ENCODE measurements around the gene CYP19A1. TPM values are rescaled to one million over a fixed set of nuclear protein-coding genes. Genes with fewer than 3 reads are reported as not detected.

Gene CYP19A1
- total and polyA plus RNA-seq, 2 of the 8 experiments (the other 6 are each of a cell fraction or from before 2014, with no cell fraction given) = not detected

- no peak for TF ChIP-seq RAD21 (IDR thresholded peaks at IDR 0.05 in 1 of 2, conservative IDR thresholded peaks at IDR 0.05 in 1 of 2; ENCODE audit: low read depth in 2 of 2, low read length in 2 of 2)
- no peak for TF ChIP-seq CTBP2 (IDR thresholded peaks at IDR 0.05; ENCODE audit: borderline replicate concordance, insufficient read depth, insufficient read length, low read length)
- TF ChIP-seq JUN (IDR thresholded peaks at IDR 0.05; ENCODE audit: low read depth, low read length) = no peak
Observed at GRCh38 chr15:51298620-51299019, 39.8 kb downstream of the CYP19A1 start (continued).
